ENCODE data around the gene ANKRD60. TPM values are rescaled to one million over a fixed set of nuclear protein-coding genes. Genes with fewer than 3 reads are reported as not detected.

The ANKRD60 gene
- total RNA-seq, 1 donor from 2014 or later, result not detected

DNA sequence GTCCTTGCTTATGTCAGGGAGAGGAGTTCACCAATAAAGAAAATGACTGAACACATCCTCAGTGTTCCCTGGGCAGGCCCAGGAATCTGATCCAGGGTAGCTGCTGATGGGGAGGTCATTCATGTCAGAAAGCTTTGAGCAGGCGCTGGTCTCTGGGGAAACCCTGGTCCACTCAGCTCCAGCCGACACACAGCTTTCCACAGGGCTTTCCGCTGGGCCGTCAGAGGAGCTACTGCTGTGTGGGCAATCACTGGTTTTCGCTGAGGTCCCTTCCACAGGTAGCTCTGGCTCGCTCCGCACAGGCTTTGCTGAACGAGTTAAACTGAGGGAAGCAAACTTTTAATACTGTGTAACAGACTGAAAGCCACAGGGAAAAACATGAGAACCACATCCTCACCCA, 17.5 kb upstream of the ANKRD60 start:
- ATAC-seq, result no peak
- intact Hi-C loops (cut with micrococcal nuclease), result no loop called here
- DNase-seq, result no peak

DNA sequence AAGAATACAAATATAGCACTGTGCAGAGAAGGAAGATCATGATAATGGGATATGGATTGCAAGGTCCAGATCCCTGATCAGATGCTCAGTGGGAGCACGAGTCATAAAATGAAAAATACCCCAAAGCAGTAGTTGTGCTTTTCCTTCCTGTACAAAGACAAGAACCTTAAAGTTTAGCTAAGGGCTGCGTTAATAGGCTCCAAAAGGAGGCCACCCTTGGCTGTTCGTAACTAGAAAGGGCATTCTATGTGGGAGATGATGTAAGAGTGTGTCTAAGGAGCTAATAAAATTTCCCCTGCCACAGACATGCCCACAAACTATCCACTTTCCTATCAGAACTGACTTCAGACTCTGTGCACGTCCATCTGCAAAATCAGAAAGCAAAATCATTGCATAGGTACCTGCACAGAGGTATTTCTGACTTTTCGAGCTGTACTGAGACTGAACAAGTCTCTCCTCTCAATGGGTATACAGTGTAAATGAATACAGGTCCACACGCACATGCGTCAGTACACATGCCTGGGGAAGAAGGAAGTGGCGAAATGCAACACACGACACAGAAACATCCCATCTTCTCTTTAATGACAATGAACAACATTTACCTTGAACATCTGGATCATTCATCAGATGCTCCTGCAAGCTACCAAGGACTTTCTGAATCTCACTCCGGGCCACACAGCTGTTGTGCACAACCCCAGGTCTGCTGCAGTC, 16.9 kb upstream of the ANKRD60 start:
- intact Hi-C loops (cut with micrococcal nuclease), result no loop called here
- DNase-seq, result no peak
- no peak for ATAC-seq

DNA sequence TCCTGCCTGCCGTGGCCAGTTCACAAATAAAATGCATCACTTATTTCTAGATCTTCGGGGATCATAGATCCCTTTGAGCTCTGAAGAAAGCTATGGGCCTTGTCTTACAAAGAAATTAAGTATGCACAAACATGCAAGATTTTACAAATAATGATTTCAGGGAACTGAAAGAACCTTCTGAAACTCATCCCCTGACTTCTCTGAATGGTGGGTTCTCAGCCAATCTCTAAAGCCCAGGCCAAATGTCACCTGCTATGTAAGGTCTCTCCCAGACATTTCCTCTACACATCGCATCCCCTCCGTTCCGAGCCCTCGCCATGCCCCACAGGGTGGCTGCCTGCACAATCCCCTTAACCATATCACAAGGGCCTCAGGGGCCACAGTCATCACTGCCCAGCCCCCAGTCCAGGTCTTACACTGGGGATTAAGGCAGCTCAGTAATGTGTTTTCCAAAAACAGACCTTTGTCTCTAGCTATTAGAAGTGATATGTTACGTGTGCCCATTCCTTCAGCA, 16.1 kb upstream of the ANKRD60 start:
- ATAC-seq (no peak), DNase-seq (no peak)
- intact Hi-C loops (cut with micrococcal nuclease), result no loop called here

DNA sequence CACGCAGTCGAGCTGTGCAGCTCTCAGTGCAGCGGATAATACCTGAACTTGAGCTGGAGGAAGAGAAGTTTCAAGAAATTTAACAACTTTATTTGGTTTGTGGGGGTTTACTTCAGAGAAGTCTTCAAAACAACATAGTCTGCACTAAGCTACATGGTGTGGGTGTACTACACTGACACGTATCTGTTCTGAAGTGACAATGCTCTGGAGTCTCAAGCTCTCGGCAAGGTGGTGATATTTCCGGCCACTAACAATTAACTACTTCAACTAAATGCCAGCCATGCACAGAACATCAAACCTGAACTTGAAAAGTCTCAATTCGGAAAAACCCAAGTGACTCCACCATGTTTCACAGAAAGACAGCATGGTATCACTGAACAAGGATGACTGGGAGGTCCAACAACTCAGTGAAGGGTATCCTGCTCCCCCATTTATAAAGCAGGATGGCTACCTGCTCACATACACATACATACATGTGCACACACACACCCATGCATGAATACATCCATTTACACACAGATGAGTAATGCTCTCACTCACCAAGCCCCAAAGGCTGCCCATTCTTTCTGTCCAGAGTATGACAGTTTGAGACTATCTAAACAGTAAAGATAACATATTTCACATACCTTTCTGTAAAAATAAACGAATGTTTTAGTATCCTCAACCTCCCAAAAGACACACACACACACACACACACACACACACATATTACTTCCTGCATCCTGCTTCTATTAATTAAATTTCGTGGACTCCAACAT, 15.4 kb upstream of the ANKRD60 start:
- intact Hi-C loops (cut with micrococcal nuclease), result no loop called here
- DNase-seq, result no peak
- ATAC-seq, result no peak

DNA sequence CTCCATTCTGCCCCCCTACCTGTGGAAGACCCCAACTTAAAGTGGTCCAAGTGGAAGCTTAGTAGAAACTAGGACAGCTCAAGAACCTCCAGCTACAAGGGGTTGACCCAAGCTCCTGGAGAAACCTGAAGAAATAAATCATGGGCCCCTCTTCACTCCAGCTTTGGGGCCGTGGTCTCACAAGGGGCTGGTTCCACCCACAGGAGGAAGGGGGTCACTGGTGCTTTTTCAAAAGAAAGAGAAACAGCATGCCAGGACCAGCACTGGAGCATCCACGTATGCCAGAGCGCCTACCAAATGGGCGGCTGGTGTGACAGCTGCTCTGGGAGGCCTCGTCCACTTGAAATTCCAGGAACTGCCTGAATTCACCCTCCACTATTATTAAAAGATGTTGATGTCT, 14.4 kb upstream of the ANKRD60 start:
- intact Hi-C loops (cut with micrococcal nuclease), result no loop called here
- DNase-seq (no peak), ATAC-seq (no peak)

DNA sequence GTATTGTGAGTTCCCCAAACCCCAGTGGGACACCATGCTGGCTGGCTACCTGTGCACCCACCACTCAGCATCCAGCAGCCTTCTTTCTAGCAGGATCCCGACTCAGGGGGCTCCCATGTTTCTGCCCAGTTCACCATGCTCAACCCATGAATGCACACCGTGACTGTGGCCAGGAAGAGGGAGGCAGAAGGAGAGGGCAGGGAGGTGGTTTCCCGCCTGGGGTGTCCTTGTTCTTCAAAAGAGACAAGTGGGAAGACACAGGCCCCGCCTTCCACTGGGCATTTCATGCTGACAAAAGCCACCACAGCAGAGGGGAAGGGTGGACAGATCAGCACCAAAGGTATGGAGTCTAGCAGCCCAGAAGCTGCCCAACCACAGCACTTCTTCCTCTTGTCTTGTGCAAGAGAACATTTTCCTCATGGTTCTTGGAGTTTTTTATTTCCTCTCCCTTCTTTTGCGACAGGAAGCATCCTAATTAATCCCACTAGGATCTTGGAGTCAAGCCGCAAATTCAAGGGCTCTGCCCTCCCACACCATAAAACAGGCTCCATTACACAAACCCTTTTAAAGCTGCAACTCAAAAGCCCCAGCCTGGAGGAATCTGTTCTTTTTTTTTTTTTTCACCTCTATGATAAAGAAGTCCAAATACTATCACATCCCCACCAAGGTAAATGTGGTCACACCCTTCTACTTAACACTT, 13.5 kb upstream of the ANKRD60 start:
- intact Hi-C loops (cut with micrococcal nuclease), result no loop called here
- ATAC-seq, result no peak
- DNase-seq, result no peak

DNA sequence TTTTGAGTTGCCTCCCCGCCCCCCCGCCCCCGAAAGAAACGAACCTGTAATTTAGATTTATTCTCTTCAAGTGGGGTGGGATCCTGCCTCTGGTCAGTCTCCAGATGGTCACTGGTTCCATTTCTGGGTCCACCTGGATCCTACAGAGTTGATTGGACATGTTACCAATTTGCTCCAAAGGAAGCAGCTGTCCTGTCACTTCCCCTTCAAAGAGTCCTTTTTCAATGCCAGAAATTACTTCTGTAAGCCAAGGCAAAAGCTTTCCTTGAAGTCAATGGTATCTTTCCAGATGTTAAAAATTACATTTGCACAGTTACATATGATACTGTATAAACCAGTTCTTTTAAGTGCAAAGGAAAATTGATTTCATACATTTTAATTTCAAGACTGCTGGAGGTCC, 12.0 kb upstream of the ANKRD60 start:
- intact Hi-C loops (cut with micrococcal nuclease), result no loop called here
- DNase-seq (no peak), ATAC-seq (no peak)

DNA sequence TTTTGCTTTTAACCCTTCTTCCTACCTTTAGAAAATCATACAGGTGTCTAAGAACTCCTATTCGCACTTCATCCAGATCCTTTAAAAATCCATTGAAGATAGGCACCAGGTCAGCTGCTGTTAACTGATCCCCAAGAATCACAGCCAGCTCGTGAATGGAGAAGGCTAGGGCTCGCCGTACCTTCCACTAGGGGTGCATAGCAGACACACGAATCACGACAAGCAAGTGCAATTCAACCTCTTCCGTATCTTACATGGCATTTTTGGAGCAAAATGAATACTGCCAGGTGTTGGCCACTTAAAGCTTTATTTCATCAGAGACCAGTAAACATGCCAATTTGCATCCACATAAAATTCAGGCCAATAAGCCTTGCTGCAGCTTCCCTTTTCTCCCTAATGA, 10.8 kb upstream of the ANKRD60 start:
- DNase-seq (no peak), ATAC-seq (no peak)
- intact Hi-C loops (cut with micrococcal nuclease), result loop anchor here (10.0 kb wide), 2 partner anchors 206 to 416 kb away; partner anchors contain the start of gene STX16

DNA sequence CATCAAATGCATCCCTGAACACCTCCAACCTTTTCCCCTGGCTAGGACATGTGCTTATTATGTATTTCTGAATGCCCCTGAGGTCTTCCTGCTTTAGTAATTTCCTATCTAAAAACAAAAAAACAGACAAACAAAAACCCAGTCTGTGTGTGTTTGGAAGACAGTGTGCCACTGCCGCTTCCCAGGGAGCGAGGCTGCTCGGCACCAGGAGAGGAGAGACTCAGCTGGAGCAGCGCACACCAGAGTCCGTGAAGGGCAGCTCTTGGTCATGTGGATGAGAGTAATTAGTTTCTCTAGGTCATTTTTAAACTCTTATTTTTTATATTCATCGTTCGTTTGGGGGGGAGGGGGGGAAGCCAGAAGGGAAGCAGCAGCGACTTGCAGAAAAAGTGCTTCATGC, 10.0 kb upstream of the ANKRD60 start:
- intact Hi-C loops (cut with micrococcal nuclease), result loop anchor here (10.0 kb wide), 2 partner anchors 206 to 416 kb away; partner anchors contain the start of gene STX16
- ATAC-seq (no peak), DNase-seq (no peak)

DNA sequence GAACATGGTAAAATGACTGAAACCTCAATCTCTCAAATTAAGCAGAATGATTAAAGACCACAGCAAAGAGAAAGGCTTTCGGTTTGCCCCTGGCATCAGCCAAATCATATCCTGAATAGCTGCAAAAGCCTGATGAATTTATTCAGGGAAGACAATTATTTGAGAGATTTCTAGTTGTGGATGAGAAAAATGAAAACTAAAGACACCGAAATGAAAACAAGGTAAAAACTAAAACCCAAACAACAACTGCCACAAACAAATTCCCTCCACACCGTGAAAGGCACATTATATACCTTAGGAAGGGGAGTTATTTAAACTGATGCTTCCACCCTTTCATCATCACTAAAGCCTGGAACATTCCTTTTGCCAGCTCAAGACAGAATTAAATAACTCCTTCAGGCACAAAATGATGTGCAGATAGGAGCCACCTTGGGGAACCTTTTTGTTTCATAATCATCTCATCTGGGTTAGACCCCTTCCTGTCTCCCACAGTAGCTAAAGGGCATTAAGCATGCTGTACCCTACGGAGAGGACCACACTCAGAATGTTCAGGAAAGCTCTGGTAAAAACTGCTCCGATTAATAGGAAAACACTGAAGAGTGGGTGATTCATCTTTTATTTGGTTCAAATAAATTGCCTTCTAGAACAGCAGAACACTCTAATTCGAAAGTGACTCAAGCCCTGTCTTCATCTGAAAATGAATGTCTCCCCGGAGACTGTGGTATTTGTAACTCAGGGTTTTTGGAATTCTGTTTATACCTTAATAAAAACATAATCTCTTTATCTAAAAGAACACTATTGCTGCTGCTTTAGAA, 9.1 kb upstream of the ANKRD60 start:
- no peak for DNase-seq
- ATAC-seq, result no peak
- intact Hi-C loops (cut with micrococcal nuclease), result loop anchor here (10.0 kb wide), 2 partner anchors 207 to 417 kb away; partner anchors contain the start of gene STX16

DNA sequence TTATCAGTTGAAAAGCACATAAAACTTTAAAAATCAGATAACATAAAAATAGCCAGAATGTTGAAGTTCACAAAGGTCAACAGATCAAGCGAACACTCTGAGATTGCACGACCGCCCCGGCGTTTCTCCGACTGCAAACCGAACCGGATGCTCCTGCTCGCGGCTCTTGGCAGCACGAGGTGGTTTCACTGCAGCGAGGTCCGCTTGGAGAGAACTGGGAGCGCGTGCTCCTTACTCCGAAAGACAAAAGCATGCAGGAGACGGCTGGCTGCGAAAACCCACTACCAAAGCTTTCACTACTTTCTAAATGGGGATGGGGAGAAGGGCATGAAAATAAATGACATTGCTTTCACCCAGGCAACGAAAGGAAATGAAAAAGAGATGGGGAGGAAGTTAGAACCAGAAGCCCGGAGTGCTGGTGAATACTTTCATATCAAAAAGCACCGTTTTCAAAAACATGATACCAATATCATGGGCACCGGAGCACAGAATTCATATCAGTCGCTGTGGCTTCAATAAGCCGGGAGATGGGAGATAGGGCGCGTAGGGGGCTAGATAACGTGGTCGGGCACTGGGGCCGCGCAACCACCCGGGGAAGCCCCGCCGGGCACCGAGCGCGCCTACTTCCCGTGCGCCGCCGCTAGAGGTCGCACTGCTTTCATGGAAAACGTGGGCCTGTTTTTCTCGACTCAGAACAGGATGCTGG, 8.3 kb upstream of the ANKRD60 start:
- DNase-seq, result peak; percentile 83
- ATAC-seq, result peak; percentile 95
- intact Hi-C loops (cut with micrococcal nuclease), result loop anchor here (10.0 kb wide), 2 partner anchors 208 to 418 kb away; partner anchors contain the start of gene STX16

DNA sequence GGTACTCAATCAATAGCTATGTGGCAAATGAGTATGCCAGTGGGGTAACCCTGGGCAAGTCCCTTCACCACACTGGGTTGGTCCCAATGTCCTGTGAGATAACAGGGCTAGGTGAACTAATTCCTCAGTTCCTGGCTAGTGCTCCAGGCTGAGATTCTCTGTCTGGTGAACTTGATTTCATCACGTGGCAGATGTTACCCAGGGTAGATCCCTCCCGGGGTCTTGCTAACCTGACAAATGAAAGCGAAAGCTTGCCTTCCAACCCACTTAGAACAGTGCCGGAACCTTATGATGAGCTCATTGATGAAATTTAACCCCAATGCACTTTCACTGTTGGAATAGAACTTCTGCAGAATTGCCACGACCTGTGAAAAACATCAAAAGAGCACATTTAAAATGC, 6.6 kb upstream of the ANKRD60 start:
- intact Hi-C loops (cut with micrococcal nuclease), result loop anchor here (10.0 kb wide), 2 partner anchors 210 to 420 kb away; partner anchors contain the start of gene STX16
- no peak for DNase-seq
- ATAC-seq, result no peak

DNA sequence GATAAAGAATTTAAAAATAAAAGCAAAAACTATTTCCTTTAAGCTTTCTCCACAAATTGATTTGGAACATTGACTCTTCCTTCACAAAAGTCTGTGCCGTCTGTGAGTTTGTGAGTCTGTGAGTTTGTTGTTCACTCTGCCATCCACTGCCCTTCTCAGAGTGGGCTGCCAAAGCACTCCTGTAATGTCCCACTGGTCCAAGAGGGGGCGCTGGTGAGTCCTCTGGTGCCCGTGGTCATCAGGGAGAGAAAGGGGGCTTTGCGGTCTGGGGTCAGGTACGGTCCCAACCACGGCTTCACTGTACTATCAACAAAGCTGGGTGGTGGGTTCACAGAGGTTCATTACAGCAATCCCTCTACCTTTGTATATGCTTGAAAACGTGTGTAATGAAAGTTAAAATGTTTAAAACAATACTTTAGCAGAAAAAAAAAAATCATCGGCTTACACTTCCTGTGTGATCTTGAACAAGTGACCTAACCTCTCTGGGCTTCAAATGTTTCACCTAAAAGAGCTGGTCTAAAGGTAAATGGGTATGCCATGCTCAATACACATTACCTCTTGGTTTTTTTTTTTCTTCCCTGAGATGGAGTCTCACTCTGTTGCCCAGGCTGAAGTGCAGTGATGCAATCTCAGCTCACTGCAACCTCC, 5.6 kb upstream of the ANKRD60 start:
- intact Hi-C loops (cut with micrococcal nuclease), result loop anchor here (10.0 kb wide), 2 partner anchors 211 to 421 kb away; partner anchors contain the start of gene STX16
- ATAC-seq, result no peak
- DNase-seq, result peak; percentile 41

DNA sequence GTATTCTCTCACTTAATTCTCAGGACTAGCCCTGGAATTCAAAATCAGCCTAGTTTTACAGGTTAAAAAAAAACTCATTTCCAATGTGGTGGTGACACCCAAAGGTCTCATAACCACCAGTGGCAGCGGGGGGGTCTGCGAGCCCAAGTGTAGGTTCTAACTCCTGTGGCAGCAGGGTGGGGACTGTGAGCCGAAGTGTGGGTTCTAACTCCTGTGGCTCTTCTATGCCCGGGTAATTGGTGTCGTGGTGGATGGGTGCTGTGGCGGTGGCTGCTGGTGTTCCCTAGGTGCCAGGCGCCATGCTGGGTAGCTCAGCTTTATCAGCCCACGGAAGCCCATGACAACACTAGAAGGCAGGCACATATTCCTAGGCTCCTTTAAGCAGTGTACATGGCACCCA, 4.9 kb upstream of the ANKRD60 start:
- DNase-seq, result no peak
- no peak for ATAC-seq
- intact Hi-C loops (cut with micrococcal nuclease), result loop anchor here (10.0 kb wide), 2 partner anchors 211 to 421 kb away; partner anchors contain the start of gene STX16

DNA sequence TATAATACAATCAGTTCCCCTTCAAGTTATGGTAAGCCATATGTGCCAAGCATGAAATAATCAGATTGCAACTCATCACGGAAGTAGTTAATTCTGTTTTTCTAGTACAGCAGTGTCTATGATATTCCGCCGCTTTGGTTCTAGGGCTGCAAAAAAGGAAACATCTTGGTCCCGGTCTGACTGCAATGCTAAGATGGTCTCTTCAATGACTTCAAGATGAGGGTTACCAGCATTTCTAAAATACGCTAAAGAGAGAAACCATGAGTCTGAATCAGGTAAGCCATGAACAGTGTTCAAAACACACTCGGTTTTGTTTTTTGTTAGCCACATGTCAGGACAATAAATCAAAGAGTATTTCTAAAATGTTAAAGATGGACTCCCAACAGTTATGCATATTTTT, 3.2 kb upstream of the ANKRD60 start:
- no peak for DNase-seq
- ATAC-seq, result no peak
- intact Hi-C loops (cut with micrococcal nuclease), result loop anchor here (10.0 kb wide), 2 partner anchors 213 to 423 kb away; partner anchors contain the start of gene STX16

DNA sequence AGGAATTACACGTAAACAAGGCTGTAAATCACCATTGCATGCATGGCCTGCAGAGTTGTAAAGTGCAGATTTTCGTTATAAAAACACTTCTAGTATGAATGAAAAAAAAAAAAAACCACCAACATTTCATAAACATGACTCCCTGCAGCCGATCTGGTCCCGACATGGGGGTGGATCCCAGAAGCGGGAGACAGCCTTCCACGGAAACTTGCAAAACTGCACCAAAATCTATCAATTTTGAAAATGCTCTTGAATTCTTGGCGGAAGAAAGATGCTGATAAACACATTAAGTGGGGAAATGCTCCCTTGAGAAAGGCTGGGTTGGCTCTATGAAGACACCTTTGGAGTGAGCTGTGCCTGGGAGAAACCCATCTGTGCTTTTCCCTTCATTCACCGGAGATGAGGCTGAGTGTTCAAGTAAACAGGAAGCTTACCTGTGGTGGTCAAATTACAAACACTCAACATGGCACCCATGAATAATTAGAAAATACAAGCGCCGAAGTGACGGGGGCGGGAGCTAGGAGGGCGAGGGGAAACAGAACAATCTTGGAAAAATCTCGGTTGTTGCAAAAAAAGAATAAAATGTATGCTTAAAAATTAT, 845 bp upstream of the ANKRD60 start:
- ATAC-seq (no peak), DNase-seq (no peak)
- intact Hi-C loops (cut with micrococcal nuclease), result no loop called here

DNA sequence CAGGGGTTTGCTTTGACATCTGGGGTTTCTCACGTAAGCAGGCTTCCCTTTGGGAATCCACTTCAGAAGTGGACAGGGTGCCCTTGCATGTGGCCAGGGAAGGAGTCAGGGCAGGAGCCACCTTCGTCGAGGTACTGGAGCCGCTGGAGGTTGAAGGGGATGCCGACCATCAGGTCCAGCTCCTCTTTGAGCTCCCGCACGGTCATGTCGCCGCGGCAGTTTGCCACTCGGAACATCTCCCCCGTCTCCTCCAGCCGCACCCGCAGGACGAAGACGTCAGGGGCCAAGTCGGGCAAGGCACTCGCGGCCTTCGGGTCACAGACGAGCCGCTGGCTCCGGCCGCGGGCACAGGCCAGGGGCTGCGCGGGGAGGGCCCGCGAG, 360 bp downstream of the ANKRD60 start:
- no peak for ATAC-seq
- intact Hi-C loops (cut with micrococcal nuclease), result no loop called here

More for the DNA sequence above, 360 bp downstream of the ANKRD60 start:
- no peak for DNase-seq

Data from left ventricle myocardium superior (tissue), 1 donor.